Measurements from ENCODE around the gene SLC4A1. TPM values are rescaled to one million over a fixed set of nuclear protein-coding genes. Genes with fewer than 3 reads are reported as not detected.

The SLC4A1 gene
- total and polyA plus RNA-seq, 2 of the 13 experiments (the other 11 are each of a cell fraction or from before 2014, with no cell fraction given): not detected

DNA sequence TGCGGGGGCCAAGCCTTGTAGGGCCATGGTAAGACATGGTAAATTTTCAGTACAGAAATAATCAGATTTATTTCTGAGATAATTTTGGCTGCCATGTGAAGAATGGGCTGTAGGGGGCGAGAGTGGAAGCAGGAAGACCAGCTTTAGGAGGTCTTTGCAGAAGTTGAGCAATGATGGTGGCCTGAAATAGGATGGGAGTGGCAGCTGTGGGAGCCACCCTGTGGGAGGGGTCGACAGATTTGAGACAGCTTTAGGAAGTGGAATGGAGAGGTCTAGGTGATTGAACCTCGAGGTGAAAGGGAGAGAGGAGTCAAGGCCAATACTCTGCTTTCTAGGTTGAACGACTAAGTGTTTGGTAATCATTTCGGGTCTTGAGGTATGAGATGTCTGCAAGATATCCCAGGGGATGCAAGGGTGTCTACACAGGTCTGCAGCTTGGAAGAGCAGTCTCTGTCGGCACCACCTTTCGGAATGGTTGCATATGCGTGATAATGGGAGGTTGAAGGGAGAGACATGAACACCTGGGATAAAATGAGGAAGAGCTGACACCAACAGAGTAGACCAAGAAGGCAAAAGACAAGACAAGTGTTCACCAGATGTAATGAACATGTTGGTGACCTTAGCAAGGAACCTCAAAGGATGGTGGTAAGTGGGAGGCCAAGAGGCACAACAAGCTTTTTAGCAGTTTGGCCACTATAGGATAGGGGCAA, 64.0 kb downstream of the SLC4A1 start (continued):
- TF ChIP-seq, protein P1, sequence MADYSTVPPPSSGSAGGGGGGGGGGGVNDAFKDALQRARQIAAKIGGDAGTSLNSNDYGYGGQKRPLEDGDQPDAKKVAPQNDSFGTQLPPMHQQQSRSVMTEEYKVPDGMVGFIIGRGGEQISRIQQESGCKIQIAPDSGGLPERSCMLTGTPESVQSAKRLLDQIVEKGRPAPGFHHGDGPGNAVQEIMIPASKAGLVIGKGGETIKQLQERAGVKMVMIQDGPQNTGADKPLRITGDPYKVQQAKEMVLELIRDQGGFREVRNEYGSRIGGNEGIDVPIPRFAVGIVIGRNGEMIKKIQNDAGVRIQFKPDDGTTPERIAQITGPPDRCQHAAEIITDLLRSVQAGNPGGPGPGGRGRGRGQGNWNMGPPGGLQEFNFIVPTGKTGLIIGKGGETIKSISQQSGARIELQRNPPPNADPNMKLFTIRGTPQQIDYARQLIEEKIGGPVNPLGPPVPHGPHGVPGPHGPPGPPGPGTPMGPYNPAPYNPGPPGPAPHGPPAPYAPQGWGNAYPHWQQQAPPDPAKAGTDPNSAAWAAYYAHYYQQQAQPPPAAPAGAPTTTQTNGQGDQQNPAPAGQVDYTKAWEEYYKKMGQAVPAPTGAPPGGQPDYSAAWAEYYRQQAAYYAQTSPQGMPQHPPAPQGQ (CRISPR knock-in tag; IDR thresholded peaks at IDR 0.05; ENCODE audit: borderline replicate concordance): no peak
- TF ChIP-seq HIVEP1 (CRISPR knock-in tag; IDR thresholded peaks at IDR 0.05) (no peak), RAD21 (CRISPR knock-in tag; IDR thresholded peaks at IDR 0.05) (peak; percentile 54; the same call in 1 of the 2 replicates), SMAD3 (CRISPR knock-in tag; IDR thresholded peaks at IDR 0.05) (no peak), FOXK1 (CRISPR knock-in tag; IDR thresholded peaks at IDR 0.05; ENCODE audit: borderline replicate concordance, low read depth) (no peak), PHF8 (CRISPR knock-in tag; IDR thresholded peaks at IDR 0.05) (no peak), SRSF1 (optimal IDR thresholded peaks at IDR 0.05; ENCODE audit: low read depth, low read length) (no peak), POGZ (CRISPR knock-in tag; IDR thresholded peaks at IDR 0.05) (no peak), NFKB2 (CRISPR knock-in tag; IDR thresholded peaks at IDR 0.05; ENCODE audit: borderline replicate concordance) (no peak), ARHGAP35 (CRISPR knock-in tag; IDR thresholded peaks at IDR 0.05; ENCODE audit: borderline replicate concordance) (no peak), ZNF224 (CRISPR knock-in tag; IDR thresholded peaks at IDR 0.05) (no peak), PCBP1 (IDR thresholded peaks at IDR 0.05; ENCODE audit: borderline replicate concordance, low read depth, low read length) (no peak), ZNF484 (CRISPR knock-in tag; IDR thresholded peaks at IDR 0.05; ENCODE audit: borderline replicate concordance, low read depth) (no peak), ZC3H13 (CRISPR knock-in tag; IDR thresholded peaks at IDR 0.05) (no peak), XRCC5 (optimal IDR thresholded peaks at IDR 0.05; ENCODE audit: low read length) (peak; percentile 74)
- TF ChIP-seq, protein P2, sequence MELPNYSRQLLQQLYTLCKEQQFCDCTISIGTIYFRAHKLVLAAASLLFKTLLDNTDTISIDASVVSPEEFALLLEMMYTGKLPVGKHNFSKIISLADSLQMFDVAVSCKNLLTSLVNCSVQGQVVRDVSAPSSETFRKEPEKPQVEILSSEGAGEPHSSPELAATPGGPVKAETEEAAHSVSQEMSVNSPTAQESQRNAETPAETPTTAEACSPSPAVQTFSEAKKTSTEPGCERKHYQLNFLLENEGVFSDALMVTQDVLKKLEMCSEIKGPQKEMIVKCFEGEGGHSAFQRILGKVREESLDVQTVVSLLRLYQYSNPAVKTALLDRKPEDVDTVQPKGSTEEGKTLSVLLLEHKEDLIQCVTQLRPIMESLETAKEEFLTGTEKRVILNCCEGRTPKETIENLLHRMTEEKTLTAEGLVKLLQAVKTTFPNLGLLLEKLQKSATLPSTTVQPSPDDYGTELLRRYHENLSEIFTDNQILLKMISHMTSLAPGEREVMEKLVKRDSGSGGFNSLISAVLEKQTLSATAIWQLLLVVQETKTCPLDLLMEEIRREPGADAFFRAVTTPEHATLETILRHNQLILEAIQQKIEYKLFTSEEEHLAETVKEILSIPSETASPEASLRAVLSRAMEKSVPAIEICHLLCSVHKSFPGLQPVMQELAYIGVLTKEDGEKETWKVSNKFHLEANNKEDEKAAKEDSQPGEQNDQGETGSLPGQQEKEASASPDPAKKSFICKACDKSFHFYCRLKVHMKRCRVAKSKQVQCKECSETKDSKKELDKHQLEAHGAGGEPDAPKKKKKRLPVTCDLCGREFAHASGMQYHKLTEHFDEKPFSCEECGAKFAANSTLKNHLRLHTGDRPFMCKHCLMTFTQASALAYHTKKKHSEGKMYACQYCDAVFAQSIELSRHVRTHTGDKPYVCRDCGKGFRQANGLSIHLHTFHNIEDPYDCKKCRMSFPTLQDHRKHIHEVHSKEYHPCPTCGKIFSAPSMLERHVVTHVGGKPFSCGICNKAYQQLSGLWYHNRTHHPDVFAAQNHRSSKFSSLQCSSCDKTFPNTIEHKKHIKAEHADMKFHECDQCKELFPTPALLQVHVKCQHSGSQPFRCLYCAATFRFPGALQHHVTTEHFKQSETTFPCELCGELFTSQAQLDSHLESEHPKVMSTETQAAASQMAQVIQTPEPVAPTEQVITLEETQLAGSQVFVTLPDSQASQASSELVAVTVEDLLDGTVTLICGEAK (IDR thresholded peaks at IDR 0.05): no peak
- TF ChIP-seq, protein P2 (CRISPR knock-in tag; IDR thresholded peaks at IDR 0.05): no peak
